Natural killer cell treated with Interleukin-12 subunit alpha and Interleukin-12 subunit beta and Interleukin-15 and Interleukin-18, amount 100 ng/mL, for 72 hours (primary cell): ENCODE measurements around the gene ATF7. TPM values are rescaled to one million over a fixed set of nuclear protein-coding genes. Genes with fewer than 3 reads are reported as not detected.
A peak's percentile ranks its signal among the peaks of the same experiment; 100 is the strongest.

Experiments
- ATAC-seq, 2 donors: fragments of 150-1000 bp; cut with Tn5 transposase in 1 of 2; sonication (Bioruptor Pico), chemical (Tn5 transposase) in 1 of 2; 2 replicates each; pipeline ENCODE4 v1.10.0; 2021
- DNase-seq: peaks from one replicate; pipeline ENCODE4 v3.0.0; 2022; ENCODE audit warnings: low spot score
- H3K27ac Mint-ChIP-seq, 2 donors: 1 replicate in 1 of 2; 2 replicates in 1 of 2; pipeline ENCODE4 v1.8.0; 2022; ENCODE audit warnings: mixed read lengths in 2 of 2, mild to moderate bottlenecking in 1 of 2, moderate library complexity in 1 of 2
- H3K27me3 Mint-ChIP-seq, 2 donors: 1 replicate in 1 of 2; 2 replicates in 1 of 2; pipeline ENCODE4 v1.8.0; 2022; ENCODE audit warnings: mixed read lengths in 2 of 2
- H3K36me3 Mint-ChIP-seq: one replicate; pipeline ENCODE4 v1.8.0; 2022; ENCODE audit warnings: mixed read lengths
- H3K4me1 Mint-ChIP-seq, 2 donors: 1 replicate in 1 of 2; 2 replicates in 1 of 2; pipeline ENCODE4 v1.8.0; 2022; ENCODE audit warnings: low read depth in 2 of 2, mixed read lengths in 2 of 2, mild to moderate bottlenecking in 1 of 2
- H3K4me3 Mint-ChIP-seq: one replicate; pipeline ENCODE4 v1.8.0; 2022; ENCODE audit warnings: mixed read lengths
- H3K9me3 Mint-ChIP-seq: 2 replicates; pipeline ENCODE4 v1.8.0; 2022; ENCODE audit warnings: mixed read lengths
- total RNA-seq, 2 donors: library from RNA; stranded (reverse); gene quantifications; one replicate each; pipeline ENCODE4 v1.2.3, GENCODE V29; 2022

ATF7 gene
- total RNA-seq, 2 donors from 2014 or later = 36.4 to 39.4 TPM

DNA sequence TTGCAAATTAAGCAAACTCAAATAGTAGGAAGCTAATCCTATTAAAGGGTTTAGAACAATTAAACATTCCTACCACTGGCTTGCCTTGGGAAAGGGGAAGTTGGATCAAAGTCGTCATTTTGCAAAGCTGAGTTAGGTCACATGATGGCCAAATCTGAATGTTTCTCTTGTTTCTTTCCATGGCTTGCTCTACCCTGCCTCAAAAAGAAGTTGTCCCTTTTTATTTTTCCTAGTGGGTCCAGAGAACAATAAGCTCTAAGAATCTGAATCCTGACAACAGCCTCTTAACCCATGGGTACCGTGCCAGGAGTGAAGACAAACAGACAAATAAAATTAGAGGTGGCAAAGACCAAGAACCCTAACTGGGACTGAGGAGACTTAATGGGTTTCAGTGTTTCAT lies 92.7 kb downstream of the ATF7 start:
- Mint-ChIP-seq H3K36me3 (peaks cover 18% of the 10 kb centered on the region), H3K27me3 (no peaks in the 10 kb centered on the region), H3K27ac (no peak overlapping the region), H3K4me1 (peaks cover 0 to 2% of the 10 kb centered on the region in 2 donors), H3K4me3 (no peak overlapping the region), H3K9me3 (no peaks in the 10 kb centered on the region)
- ATAC-seq (no peak), DNase-seq (no peak)

DNA sequence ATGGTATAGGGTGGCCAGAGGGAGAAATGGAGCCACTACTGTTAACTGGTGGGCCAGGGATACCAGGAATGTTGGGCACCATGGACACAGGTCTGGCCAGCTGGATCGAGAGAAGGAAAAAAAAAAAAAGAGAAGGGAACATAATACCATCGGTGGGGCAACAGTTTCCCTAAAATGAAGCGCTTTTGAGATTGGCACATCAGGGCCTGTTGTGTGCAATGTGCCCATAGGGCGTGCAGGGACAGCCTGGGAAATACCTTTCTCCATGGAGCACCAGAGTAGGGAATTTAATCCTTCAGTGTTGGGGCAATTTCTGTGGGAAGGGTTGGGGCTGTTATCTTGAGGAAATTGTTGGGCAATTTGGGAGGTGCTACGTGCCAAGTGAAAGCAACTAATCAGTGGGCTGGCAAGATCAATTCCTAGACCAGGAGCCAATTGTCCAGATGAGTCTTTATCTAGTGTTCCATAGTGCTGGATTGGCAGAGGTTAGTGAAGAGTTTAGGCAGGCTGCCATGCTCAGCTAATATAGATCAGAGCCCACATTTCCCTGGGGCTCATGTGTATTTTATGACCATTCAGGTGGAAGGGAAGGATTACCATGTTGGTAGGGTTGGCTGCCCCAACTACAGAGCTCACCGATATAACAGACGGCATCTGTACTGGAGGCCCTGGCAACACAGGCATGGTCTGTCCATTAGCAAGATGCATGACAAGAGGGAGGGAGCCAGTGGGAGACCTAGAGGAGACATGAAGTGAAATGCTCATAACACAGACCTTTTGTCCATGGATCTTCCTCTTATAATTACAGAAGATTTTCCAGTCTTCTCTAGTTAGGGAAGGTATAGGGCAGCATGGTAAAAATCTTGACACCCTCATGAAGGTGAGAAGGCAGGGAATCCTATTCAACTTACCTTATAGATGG lies 93.4 kb downstream of the ATF7 start:
- Mint-ChIP-seq H3K36me3 (peaks cover 18% of the 10 kb centered on the region), H3K27ac (no peak overlapping the region), H3K9me3 (no peaks in the 10 kb centered on the region), H3K4me1 (peaks cover 0 to 2% of the 10 kb centered on the region in 2 donors), H3K4me3 (no peak overlapping the region), H3K27me3 (no peaks in the 10 kb centered on the region)
- ATAC-seq (no peak), DNase-seq (no peak)

DNA sequence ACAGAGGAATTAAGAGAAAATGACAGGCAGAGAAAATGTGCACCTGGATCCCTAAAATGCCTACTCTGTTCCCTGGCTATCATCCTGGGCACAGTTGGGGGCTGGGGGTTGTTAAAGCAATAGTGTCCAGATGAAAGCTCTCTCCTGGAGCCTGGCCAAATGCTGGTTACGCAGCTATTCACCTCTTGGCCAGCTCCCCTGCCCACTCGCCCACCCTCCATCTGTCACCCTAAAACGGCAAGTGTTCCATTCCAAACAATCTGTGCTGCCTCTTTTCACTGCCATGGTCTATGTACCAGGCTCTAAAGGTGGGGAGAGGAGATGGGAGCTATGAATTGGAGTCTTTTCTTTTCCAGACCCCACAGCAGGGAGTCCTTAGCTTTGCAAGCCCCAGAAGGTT lies 94.2 kb downstream of the ATF7 start:
- H3K4me3 Mint-ChIP-seq = no peak overlapping the region
- peaks cover 0 to 2% of the 10 kb centered on the region in 2 donors for H3K4me1 Mint-ChIP-seq
- ATAC-seq = no peak
- no peak for DNase-seq
- H3K9me3 Mint-ChIP-seq = no peaks in the 10 kb centered on the region
- H3K36me3 Mint-ChIP-seq = peaks cover 18% of the 10 kb centered on the region
- H3K27ac Mint-ChIP-seq = no peak overlapping the region
- no peaks in the 10 kb centered on the region for H3K27me3 Mint-ChIP-seq

DNA sequence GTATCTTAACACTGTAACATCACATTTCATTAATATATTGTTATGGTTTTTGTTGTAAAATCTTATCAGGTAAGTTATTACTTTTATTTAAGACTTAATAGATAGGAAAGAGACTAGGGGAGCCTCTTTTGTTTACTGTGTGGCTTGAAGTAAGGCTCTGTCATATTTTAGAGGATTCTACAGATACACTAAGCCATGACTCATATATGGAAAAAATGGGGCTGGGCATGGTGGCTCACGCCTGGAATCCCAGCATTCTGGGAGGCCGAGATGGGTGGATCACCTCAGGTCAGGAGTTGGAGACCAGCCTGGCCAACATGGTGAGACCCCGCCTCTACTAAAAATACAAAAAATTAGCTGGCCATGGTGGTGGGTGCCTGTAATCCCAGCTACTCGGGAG lies 95.3 kb downstream of the ATF7 start:
- ATAC-seq = no peak
- peaks cover 0 to 2% of the 10 kb centered on the region in 2 donors for H3K4me1 Mint-ChIP-seq
- no peaks in the 10 kb centered on the region for H3K9me3 Mint-ChIP-seq
- no peaks in the 10 kb centered on the region for H3K27me3 Mint-ChIP-seq
- H3K36me3 Mint-ChIP-seq = peaks cover 18% of the 10 kb centered on the region
- no peak overlapping the region for H3K4me3 Mint-ChIP-seq
- DNase-seq = no peak
- no peak overlapping the region for H3K27ac Mint-ChIP-seq

DNA sequence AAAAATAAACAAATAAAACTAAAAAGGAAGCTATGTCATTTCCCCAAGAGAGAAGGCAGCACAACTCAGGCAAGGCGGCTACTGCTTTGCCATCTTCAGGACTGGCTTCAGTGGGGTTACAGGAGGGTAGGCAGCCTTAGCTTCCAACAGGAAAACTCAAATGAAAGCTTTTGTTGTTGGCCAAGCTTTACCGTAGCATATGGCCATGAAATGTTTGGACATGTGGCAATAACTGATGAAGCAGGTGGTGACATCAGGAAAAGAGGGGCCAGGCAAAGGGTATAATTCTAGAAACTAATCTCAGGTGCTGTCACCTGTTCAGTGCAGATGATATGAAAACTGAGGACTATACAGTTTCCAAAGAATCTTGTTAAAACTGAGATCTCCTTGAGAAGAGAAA lies 96.1 kb downstream of the ATF7 start:
- no peaks in the 10 kb centered on the region for H3K27me3 Mint-ChIP-seq
- no peak overlapping the region for H3K27ac Mint-ChIP-seq
- no peaks in the 10 kb centered on the region for H3K9me3 Mint-ChIP-seq

DNA sequence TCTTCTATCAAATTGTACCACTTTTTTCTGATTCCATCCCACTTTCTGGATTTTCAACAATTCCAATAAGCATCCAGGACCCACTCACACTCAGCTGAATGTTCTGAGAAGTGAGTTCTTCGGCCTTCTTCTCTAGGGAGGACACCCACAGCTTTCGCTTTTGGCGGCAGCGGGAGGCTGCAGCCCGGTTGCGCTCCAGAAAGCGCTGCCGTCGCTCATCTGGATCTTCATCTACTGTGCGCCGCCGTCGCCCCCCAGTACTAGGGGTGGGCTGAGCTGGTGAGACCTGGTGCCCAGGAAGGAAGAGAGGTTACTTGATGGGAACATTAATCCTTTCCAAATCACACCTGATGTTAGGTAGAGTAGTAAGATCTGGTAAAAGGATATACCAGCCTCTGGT lies 101.7 kb downstream of the ATF7 start:
- no peak overlapping the region for H3K27ac Mint-ChIP-seq
- no peak overlapping the region for H3K4me3 Mint-ChIP-seq
- H3K9me3 Mint-ChIP-seq = no peaks in the 10 kb centered on the region
- DNase-seq (no peak), ATAC-seq (no peak)
- no peaks in the 10 kb centered on the region for H3K4me1 Mint-ChIP-seq
- peaks cover 18% of the 10 kb centered on the region for H3K36me3 Mint-ChIP-seq
- H3K27me3 Mint-ChIP-seq = no peaks in the 10 kb centered on the region

More for the DNA sequence above, 96.1 kb downstream of the ATF7 start:
- no peak overlapping the region for H3K4me3 Mint-ChIP-seq
- DNase-seq (no peak), ATAC-seq (no peak)
- H3K4me1 Mint-ChIP-seq = peaks cover 0 to 2% of the 10 kb centered on the region in 2 donors
- H3K36me3 Mint-ChIP-seq = peaks cover 18% of the 10 kb centered on the region

DNA sequence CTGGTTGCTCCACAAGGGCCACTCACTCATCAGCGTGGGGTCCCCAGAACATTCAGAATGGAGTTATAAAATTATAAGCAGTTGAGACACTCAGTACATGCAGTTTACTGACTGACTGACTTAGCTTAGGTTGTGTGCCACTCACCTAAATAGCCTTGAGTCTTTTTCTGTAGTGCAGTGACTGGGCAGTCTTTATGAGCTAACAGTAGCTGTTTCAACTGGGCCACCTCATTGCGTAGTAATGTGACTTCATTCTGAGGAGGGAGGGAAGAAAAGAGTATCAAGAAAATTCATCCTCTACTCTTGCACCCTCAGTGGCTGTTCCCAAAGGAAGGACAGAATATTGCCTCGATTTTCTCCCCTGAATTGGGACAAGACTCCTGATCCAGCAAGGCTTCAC lies 103.1 kb downstream of the ATF7 start:
- Mint-ChIP-seq H3K4me3 (no peak overlapping the region), H3K4me1 (no peaks in the 10 kb centered on the region), H3K27me3 (no peaks in the 10 kb centered on the region), H3K9me3 (no peaks in the 10 kb centered on the region), H3K36me3 (peaks cover 18% of the 10 kb centered on the region), H3K27ac (no peak overlapping the region)
- no peak for DNase-seq
- ATAC-seq = no peak

DNA sequence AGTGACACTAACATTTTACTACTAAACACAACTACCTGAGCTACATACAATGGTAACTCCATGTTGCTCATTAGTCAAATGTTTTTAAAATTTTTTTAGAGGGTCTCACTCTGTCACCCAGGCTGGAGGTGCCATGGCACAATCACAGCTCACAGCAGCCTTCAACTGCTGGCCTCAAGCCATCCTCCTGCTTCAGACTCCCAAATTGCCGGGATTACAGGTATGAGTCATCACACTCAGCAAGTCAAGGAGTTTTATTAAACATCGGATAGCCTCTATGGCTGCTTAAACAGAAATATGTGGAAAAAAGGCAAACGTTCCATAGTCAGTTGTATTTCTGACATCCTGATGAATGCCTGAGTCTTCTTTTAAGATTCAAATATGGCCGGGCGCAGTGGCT lies 107.8 kb downstream of the ATF7 start:
- Mint-ChIP-seq H3K4me3 (no peak overlapping the region), H3K27me3 (no peaks in the 10 kb centered on the region), H3K4me1 (no peaks in the 10 kb centered on the region), H3K9me3 (no peaks in the 10 kb centered on the region), H3K27ac (no peak overlapping the region), H3K36me3 (peaks cover 28% of the 10 kb centered on the region)
- DNase-seq (no peak), ATAC-seq (no peak)

DNA sequence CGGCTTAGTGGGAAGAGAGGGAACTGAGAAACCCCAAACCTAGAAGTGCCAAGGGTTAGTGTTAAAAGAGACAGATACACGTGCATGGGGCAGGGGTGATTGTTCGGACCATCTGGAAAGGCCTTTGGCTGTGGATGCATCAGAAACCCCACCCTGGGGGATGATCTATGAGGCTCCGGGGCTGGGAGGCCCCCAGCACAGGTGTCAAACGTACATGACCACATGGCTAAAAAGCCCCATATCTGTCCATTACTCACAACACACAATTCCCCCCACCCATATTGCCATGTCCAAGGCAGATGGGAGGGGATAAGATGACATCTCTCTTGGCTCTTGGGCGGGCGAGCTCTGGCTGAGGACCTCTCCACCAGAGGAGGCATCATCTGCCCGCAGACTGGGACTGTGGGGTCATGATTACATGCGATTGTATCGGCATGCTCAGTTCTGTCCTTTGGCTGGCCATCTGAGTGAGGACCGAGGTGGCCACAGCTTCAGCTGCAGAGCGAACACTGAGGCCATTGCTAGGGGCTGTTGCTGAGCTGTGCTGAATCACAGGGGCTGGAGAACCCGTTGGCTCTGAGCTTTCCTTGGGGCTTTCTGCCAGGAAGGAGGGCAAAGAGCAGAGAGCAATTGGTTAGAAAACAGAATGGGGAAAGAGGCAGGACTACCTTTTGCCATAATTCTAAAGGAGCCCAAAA lies 109.3 kb downstream of the ATF7 start:
- ATAC-seq (no peak), DNase-seq (no peak)
- Mint-ChIP-seq H3K4me1 (no peaks in the 10 kb centered on the region), H3K27me3 (no peaks in the 10 kb centered on the region), H3K27ac (peak overlapping the region in 1 of 2 donors; percentile 13), H3K4me3 (no peak overlapping the region), H3K9me3 (no peaks in the 10 kb centered on the region), H3K36me3 (peaks cover 28% of the 10 kb centered on the region)

DNA sequence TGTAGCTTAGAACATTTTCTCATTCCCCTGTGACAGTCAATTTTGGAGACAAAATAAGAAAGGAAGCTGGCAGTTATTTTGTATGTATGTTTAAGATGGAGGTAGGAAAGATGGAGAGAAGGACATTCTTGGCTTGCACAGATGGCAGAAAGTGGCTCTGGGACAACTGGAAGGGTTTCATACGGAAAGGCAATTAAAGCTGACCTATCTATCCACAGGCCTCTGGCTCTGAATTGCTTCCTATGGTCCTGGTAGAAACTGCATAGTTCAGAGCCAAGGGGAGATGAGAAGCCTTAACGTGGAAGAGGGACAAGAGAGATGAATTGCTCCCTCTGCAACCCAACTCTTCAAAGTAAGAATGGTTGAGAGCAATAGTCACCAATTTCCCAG lies 110.9 kb downstream of the ATF7 start:
- Mint-ChIP-seq H3K4me3 (no peak overlapping the region), H3K36me3 (peaks cover 14% of the 10 kb centered on the region), H3K9me3 (no peaks in the 10 kb centered on the region), H3K4me1 (no peaks in the 10 kb centered on the region), H3K27ac (peak overlapping the region in 1 of 2 donors; percentile 13), H3K27me3 (no peaks in the 10 kb centered on the region)
- no peak for DNase-seq
- no peak for ATAC-seq

DNA sequence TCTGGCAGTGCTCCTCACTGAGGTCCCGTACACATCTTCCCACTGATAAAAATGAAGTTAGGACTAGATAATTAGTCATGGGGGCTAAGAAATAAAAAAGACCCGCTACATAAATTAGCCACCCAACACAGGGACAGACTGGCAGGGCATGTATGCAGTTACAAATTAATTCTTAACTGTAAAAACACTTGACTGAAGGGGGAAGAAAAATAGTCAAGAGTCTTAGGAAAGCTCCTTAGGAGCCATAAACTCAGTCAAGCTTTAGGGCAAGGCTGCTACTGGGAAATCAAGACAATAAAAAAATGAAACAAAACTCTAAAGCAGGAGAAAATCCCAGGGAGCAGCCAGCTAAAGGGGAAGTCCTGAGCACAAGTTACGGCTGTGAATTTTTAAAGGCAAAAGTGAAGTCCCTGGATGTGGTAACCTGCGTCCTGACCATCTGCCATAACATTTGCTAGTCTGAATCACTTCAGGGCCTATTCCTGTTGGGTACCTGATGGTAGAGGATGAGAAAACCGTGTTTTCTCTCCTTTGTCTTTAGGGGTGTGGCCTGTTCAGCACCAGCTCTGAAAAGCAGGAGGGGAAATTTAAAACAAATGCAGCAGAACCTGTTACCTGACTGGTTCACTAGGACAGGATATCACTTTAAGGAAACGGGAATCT lies 111.4 kb downstream of the ATF7 start:
- peaks cover 10% of the 10 kb centered on the region for H3K36me3 Mint-ChIP-seq
- no peaks in the 10 kb centered on the region for H3K27me3 Mint-ChIP-seq
- ATAC-seq = no peak
- no peak overlapping the region for H3K27ac Mint-ChIP-seq
- no peak for DNase-seq
- no peaks in the 10 kb centered on the region for H3K9me3 Mint-ChIP-seq
- no peaks in the 10 kb centered on the region for H3K4me1 Mint-ChIP-seq
- H3K4me3 Mint-ChIP-seq = no peak overlapping the region

DNA sequence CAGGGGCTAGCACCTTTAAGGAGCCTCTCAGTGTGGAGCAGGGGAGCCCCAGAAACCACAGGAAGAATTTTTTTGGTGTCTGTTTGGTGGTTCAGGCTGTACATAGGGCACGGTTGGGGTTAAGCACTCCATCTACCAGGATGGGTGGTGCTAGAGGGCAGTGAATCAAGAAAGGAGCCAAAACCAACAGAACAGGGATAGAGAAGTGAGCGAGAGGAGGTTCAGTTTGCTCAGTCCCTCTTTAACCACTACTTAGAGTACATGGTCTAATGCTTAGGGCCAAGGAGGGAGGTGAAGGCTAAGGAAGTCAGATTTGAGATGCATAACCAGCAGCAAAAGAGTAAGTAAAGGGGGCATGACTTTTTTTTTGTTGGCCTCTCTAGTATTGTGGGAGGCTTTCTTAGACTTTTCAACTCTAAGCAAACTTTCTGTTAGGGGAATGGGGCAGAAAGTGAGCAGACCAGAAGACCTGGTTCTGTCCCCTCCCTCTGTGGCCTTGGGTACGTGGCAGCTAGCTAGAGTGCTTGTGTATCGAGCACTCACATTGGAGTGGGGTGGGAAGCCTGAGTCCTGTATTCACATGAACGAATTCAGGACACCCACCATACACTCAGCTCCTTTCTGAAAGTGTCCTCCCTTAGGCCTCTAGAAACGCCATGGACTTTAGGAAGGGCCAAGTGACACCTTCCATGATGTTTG lies 112.3 kb downstream of the ATF7 start:
- H3K27me3 Mint-ChIP-seq = no peaks in the 10 kb centered on the region

DNA sequence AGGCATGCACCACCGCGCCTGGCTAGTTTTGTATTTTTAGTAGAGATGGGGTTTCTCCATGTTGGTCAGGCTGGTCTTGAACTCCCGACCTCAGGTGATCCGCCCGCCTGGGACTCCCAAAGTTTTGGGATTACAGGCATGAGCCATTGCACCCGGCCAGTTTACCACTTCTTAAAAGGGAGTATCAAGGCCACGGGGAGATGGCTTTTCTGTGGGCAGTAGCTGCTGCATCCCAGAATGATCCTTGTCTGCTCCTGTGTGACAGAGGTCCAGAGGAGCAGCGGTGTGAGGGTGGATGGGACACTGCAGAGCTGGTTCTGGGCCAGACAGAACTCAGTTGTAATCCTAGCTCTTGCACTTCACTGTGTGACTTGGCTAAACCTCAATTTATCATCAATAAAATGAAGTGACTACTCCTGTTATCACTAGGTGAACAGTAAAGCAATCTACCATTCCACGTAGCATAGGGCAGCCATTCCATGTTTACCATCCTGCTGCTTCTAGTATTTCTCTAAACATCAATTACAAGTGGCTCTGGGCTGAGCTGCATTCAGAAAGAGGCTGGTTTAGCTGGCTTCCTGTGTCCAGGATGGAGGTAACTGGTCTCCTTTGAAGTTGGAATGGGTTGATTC lies 115.9 kb downstream of the ATF7 start:
- no peak for ATAC-seq
- H3K36me3 Mint-ChIP-seq = peaks cover 4% of the 10 kb centered on the region
- H3K27ac Mint-ChIP-seq = peak overlapping the region in 1 of 2 donors; percentile 6
- no peaks in the 10 kb centered on the region for H3K27me3 Mint-ChIP-seq
- H3K4me3 Mint-ChIP-seq = no peak overlapping the region
- H3K4me1 Mint-ChIP-seq = peaks cover 4 to 6% of the 10 kb centered on the region in 2 donors
- H3K9me3 Mint-ChIP-seq = no peaks in the 10 kb centered on the region
- DNase-seq = no peak

More for the DNA sequence above, 112.3 kb downstream of the ATF7 start:
- Mint-ChIP-seq H3K9me3 (no peaks in the 10 kb centered on the region), H3K27ac (no peak overlapping the region), H3K4me1 (peaks cover 0 to under 1% of the 10 kb centered on the region in 2 donors), H3K4me3 (no peak overlapping the region), H3K36me3 (peaks cover 10% of the 10 kb centered on the region)
- no peak for DNase-seq
- no peak for ATAC-seq
